Measurements from ENCODE around the gene PLPP2. TPM values are rescaled to one million over a fixed set of nuclear protein-coding genes. Genes with fewer than 3 reads are reported as not detected.

PLPP2 gene
- total and polyA plus RNA-seq, 2 experiments from 2014 or later: 9.9 to 20.2 TPM

GRCh38 chr19:329876-330275 lies 38.7 kb upstream of the PLPP2 start:
- 96% methylated on average over 7 of the region's 7 CpGs for WGBS (ENCODE audit: low lambda C conversion rate, missing lambda C conversion rate)

GRCh38 chr19:328025-328505 lies 36.9 kb upstream of the PLPP2 start:
- no peak overlapping the region for H3K4me2 ChIP-seq
- H3K9me3 ChIP-seq (ENCODE audit: low read depth): no peaks in the 10 kb centered on the region
- no peak for DNase-seq (ENCODE audit: low spot score)
- no peaks in the 10 kb centered on the region for H3K4me1 ChIP-seq (ENCODE audit: insufficient read depth)
- H4K20me1 ChIP-seq (ENCODE audit: insufficient read depth, poor library complexity, severe bottlenecking): no peaks in the 10 kb centered on the region
- WGBS (ENCODE audit: low lambda C conversion rate, missing lambda C conversion rate): 98% methylated on average over 4 of the region's 4 CpGs
- no peak overlapping the region for H2AFZ ChIP-seq
- peaks cover 41% of the 10 kb centered on the region for H3K79me2 ChIP-seq
- no peak overlapping the region for H3K27ac ChIP-seq
- no peak for TF ChIP-seq EZH2 (IDR thresholded peaks at IDR 0.05; ENCODE audit: borderline replicate concordance)
- no peaks in the 10 kb centered on the region for H3K27me3 ChIP-seq
- H3K4me3 ChIP-seq: no peak overlapping the region
- H3K9me2 ChIP-seq (replicated peaks; ENCODE audit: insufficient read depth): no peaks in the 10 kb centered on the region
- H3K36me3 ChIP-seq (replicated peaks; ENCODE audit: insufficient read depth, low read depth): peaks cover 4% of the 10 kb centered on the region

More at GRCh38 chr19:329876-330275, 38.7 kb upstream of the PLPP2 start:
- peaks cover 46% of the 10 kb centered on the region for H3K79me2 ChIP-seq
- no peaks in the 10 kb centered on the region for H3K27me3 ChIP-seq
- no peaks in the 10 kb centered on the region for H3K36me3 ChIP-seq (replicated peaks; ENCODE audit: insufficient read depth, low read depth)
- H3K4me1 ChIP-seq (ENCODE audit: insufficient read depth): peaks cover 2% of the 10 kb centered on the region
- H2AFZ ChIP-seq: no peak overlapping the region
- H3K4me3 ChIP-seq: no peak overlapping the region
- H3K4me2 ChIP-seq: no peak overlapping the region
- no peak for DNase-seq (ENCODE audit: low spot score)
- no peak for TF ChIP-seq CTCF (IDR thresholded peaks at IDR 0.05; ENCODE audit: poor library complexity)
- no peak for TF ChIP-seq EZH2 (IDR thresholded peaks at IDR 0.05; ENCODE audit: borderline replicate concordance)
- TF ChIP-seq EZH2phosphoT487 (IDR thresholded peaks at IDR 0.05; ENCODE audit: low read depth, severe bottlenecking, unreplicated experiment): no peak
- H3K27ac ChIP-seq: no peak overlapping the region
- no peaks in the 10 kb centered on the region for H3K9me2 ChIP-seq (replicated peaks; ENCODE audit: insufficient read depth)
- no peaks in the 10 kb centered on the region for H3K9me3 ChIP-seq (ENCODE audit: low read depth)
- peaks cover 6% of the 10 kb centered on the region for H4K20me1 ChIP-seq (ENCODE audit: insufficient read depth, poor library complexity, severe bottlenecking)

GRCh38 chr19:327291-328024 lies 36.3 kb upstream of the PLPP2 start:
- H2AFZ ChIP-seq: no peak overlapping the region
- peaks cover 4% of the 10 kb centered on the region for H3K36me3 ChIP-seq (replicated peaks; ENCODE audit: insufficient read depth, low read depth)
- H3K4me1 ChIP-seq (ENCODE audit: insufficient read depth): no peaks in the 10 kb centered on the region
- no peak overlapping the region for H3K27ac ChIP-seq
- H3K4me3 ChIP-seq: no peak overlapping the region
- H3K27me3 ChIP-seq: no peaks in the 10 kb centered on the region
- H4K20me1 ChIP-seq (ENCODE audit: insufficient read depth, poor library complexity, severe bottlenecking): no peaks in the 10 kb centered on the region
- peaks cover 41% of the 10 kb centered on the region for H3K79me2 ChIP-seq
- no peak for DNase-seq (ENCODE audit: low spot score)
- 97% methylated on average over 17 of the region's 17 CpGs for WGBS (ENCODE audit: low lambda C conversion rate, missing lambda C conversion rate)
- no peak overlapping the region for H3K4me2 ChIP-seq
- TF ChIP-seq EZH2phosphoT487 (IDR thresholded peaks at IDR 0.05; ENCODE audit: low read depth, severe bottlenecking, unreplicated experiment) (no peak), CTCF (IDR thresholded peaks at IDR 0.05; ENCODE audit: poor library complexity) (no peak), EZH2 (IDR thresholded peaks at IDR 0.05; ENCODE audit: borderline replicate concordance) (no peak)
- no peaks in the 10 kb centered on the region for H3K9me3 ChIP-seq (ENCODE audit: low read depth)
- no peaks in the 10 kb centered on the region for H3K9me2 ChIP-seq (replicated peaks; ENCODE audit: insufficient read depth)

GRCh38 chr19:326871-327270 lies 35.7 kb upstream of the PLPP2 start:
- peaks cover 4% of the 10 kb centered on the region for H3K36me3 ChIP-seq (replicated peaks; ENCODE audit: insufficient read depth, low read depth)
- no peaks in the 10 kb centered on the region for H3K9me2 ChIP-seq (replicated peaks; ENCODE audit: insufficient read depth)
- H2AFZ ChIP-seq: no peak overlapping the region
- no peaks in the 10 kb centered on the region for H4K20me1 ChIP-seq (ENCODE audit: insufficient read depth, poor library complexity, severe bottlenecking)
- H3K9me3 ChIP-seq (ENCODE audit: low read depth): no peaks in the 10 kb centered on the region
- no peak overlapping the region for H3K27ac ChIP-seq
- no peak overlapping the region for H3K4me3 ChIP-seq
- no peaks in the 10 kb centered on the region for H3K27me3 ChIP-seq
- peaks cover 41% of the 10 kb centered on the region for H3K79me2 ChIP-seq
- no peaks in the 10 kb centered on the region for H3K4me1 ChIP-seq (ENCODE audit: insufficient read depth)
- no peak for TF ChIP-seq CTCF (IDR thresholded peaks at IDR 0.05; ENCODE audit: poor library complexity)
- no peak for TF ChIP-seq EZH2phosphoT487 (IDR thresholded peaks at IDR 0.05; ENCODE audit: low read depth, severe bottlenecking, unreplicated experiment)
- no peak for TF ChIP-seq EZH2 (IDR thresholded peaks at IDR 0.05; ENCODE audit: borderline replicate concordance)
- 97% methylated on average over 15 of the region's 15 CpGs for WGBS (ENCODE audit: low lambda C conversion rate, missing lambda C conversion rate)
- DNase-seq (ENCODE audit: low spot score): no peak
- no peak overlapping the region for H3K4me2 ChIP-seq

All from hepatocyte (in vitro differentiated cells).